Adrenal gland (tissue), 19 donors: Measurements from ENCODE around the gene FOSL2. TPM values are rescaled to one million over a fixed set of nuclear protein-coding genes. Genes with fewer than 3 reads are reported as not detected.

Experiments
- DNase-seq, 7 donors: peaks; one replicate each; pipeline ENCODE4 v3.0.0-alpha.2; 2019 to 2020
- H3K27ac ChIP-seq, 5 donors: fragments of 200-600 bp; sonication (generic) in 4 of 5; 1 replicate in 3 of 5; 2 replicates in 2 of 5; pipeline versions ENCODE4 v1.5.1 to v1.8.0; 2016 to 2020; ENCODE audit warnings: mild to moderate bottlenecking in 1 of 5
- H3K27me3 ChIP-seq: fragments of 200-600 bp; 2 replicates; pipeline ENCODE4 v1.8.0; 2021
- H3K36me3 ChIP-seq, 2 donors: fragments of 200-600 bp; replicated peaks in 1 of 2; 1 replicate in 1 of 2; 2 replicates in 1 of 2; pipeline versions ENCODE4 v1.5.1 to v1.8.0; 2018 to 2022
- H3K4me1 ChIP-seq, 2 donors: fragments of 200-600 bp; replicated peaks in 1 of 2; 1 replicate in 1 of 2; 2 replicates in 1 of 2; pipeline versions ENCODE4 v1.5.1 to v1.8.0; 2018 to 2021
- H3K4me3 ChIP-seq, 4 donors: fragments of 200-600 bp; sonication (generic) in 3 of 4; one replicate each; pipeline ENCODE4 v1.5.1; 2016 to 2018
- H3K9me3 ChIP-seq, 3 donors: fragments of 200-600 bp; sonication (generic) in 1 of 3; replicated peaks in 1 of 3; 1 replicate in 2 of 3; 2 replicates in 1 of 3; pipeline versions ENCODE4 v1.5.1 to v1.8.0; 2016 to 2021
- CTCF ChIP-seq, 6 experiments: fragments of 450-650 bp in 4 of 6; fragments of 200-600 bp in 2 of 6; sonication (generic) in 1 of 6; IDR thresholded peaks; 1 replicate in 5 of 6; 2 replicates in 1 of 6; pipeline versions ENCODE4 v1.5.1 to v1.8.0; 2016 to 2021; ENCODE audit warnings: antibody characterized with exemption in 6 of 6, mild to moderate bottlenecking in 2 of 6, moderate library complexity in 1 of 6
- POLR2A ChIP-seq, 2 donors: fragments of 450-650 bp; IDR thresholded peaks; one replicate each; pipeline ENCODE4 v1.6.1; 2017; ENCODE audit warnings: antibody characterized with exemption in 2 of 2, mild to moderate bottlenecking in 2 of 2, moderate library complexity in 1 of 2
- WGBS, 4 donors: extraction: QIAGEN DNeasy Blood & Tissue Kit in 2 of 4; methylation state at CpG; one replicate each; pipeline versions ENCODE4 v1.1.5 to v1.1.7; 2013 to 2017; 5-methylcytosine and 5-hydroxymethylcytosine counted together
- intact Hi-C, 2 donors: fragments of 100-400 bp; cut with DNase I; formaldehyde crosslinking; loops; one replicate each; pipeline versions ENCODE4 v1.14.1 to v1.15.0; 2022 to 2023
- long read RNA-seq, 10 donors: library from polyadenylated mRNA in 3 of 10; unstranded in 2 of 10; stranded (forward) in 1 of 10; transcript quantifications; one replicate each; pipeline ENCODE4 v2.0.0 and lab custom pipeline, GENCODE V29; 2021 to 2026
- polyA plus RNA-seq, 3 donors: library from polyadenylated mRNA; stranded (reverse); fragments of 200-250 nt in 2 of 3; fragments of 350-450 nt in 1 of 3; fragmentation: Illumina TruSeq in 1 of 3; extraction: RNeasy Lipid Tissue Mini Kit (QIAGEN cat#74804) in 1 of 3; gene quantifications; one replicate each; pipeline ENCODE4 v1.2.3, GENCODE V29; 2013 to 2014
- total RNA-seq, 9 donors: library from RNA; depleted of rRNA in 4 of 9; stranded (reverse); fragments of >200 nt in 4 of 9; fragments of 120-200 nt in 1 of 9; fragmentation: NEBNext Ultra II Directional in 1 of 9; extraction: Animal tissue kit (Norgen Biotek cat#: 25700) in 1 of 9; gene quantifications; one replicate each; pipeline versions ENCODE4 v1.1.0 to v1.2.4, GENCODE V29; 2013 to 2023
- donor health status: healthy with polysubstance abuse.
- donor health status: Bipolar disorder and iron deficiency.
- donor health status: DM: yes; HTN: yes; CAD: no.
- donor health status: DM: no; HTN: no; CAD: no.
- donor health status: DM: no; HTN: no; CAD: no.
- donor health status: DM: yes; HTN: yes; CAD: no.

Gene FOSL2
- total RNA-seq, result 100 to 1,000 TPM in 8 of 9 donors, 10 to 100 TPM in 1; 66.9 to 760 (median 429) TPM
- 100 to 1,000 TPM in 1 of 3 donors, 10 to 100 TPM in 2; 83.3 to 143 (median 92.8) TPM for polyA plus RNA-seq
- long read RNA-seq, donor 1, full-length matches to known transcripts, result 25 of 35 reads
- long read RNA-seq, donor 1, partial matches to known transcripts, result 10 of 35 reads
- long read RNA-seq, donor 1, other reads (novel, unspliced or antisense), result 0 of 35 reads
- long read RNA-seq, donor 2, full-length matches to known transcripts, result 44 of 76 reads
- long read RNA-seq, donor 2, partial matches to known transcripts, result 32 of 76 reads
- long read RNA-seq, donor 2, other reads (novel, unspliced or antisense), result 0 of 76 reads
- long read RNA-seq, donor 3, full-length matches to known transcripts, result 6 of 14 reads
- long read RNA-seq, donor 3, partial matches to known transcripts, result 8 of 14 reads
- long read RNA-seq, donor 3, other reads (novel, unspliced or antisense), result 0 of 14 reads
- long read RNA-seq, donor 4, full-length matches to known transcripts, result 11 of 62 reads
- long read RNA-seq, donor 4, partial matches to known transcripts, result 3 of 62 reads
- long read RNA-seq, donor 4, other reads (novel, unspliced or antisense), result 48 of 62 reads
- long read RNA-seq, donor 5, full-length matches to known transcripts, result 306 of 503 reads
- long read RNA-seq, donor 5, partial matches to known transcripts, result 16 of 503 reads
- long read RNA-seq, donor 5, other reads (novel, unspliced or antisense), result 181 of 503 reads
- long read RNA-seq, donor 6, full-length matches to known transcripts, result 5 of 58 reads
- long read RNA-seq, donor 6, partial matches to known transcripts, result 3 of 58 reads
- long read RNA-seq, donor 6, other reads (novel, unspliced or antisense), result 50 of 58 reads
- long read RNA-seq, donor 7, full-length matches to known transcripts, result 10 of 52 reads
- long read RNA-seq, donor 7, partial matches to known transcripts, result 42 of 52 reads
- long read RNA-seq, donor 7, other reads (novel, unspliced or antisense), result 0 of 52 reads
- long read RNA-seq, donor 8, full-length matches to known transcripts, result 75 of 120 reads
- long read RNA-seq, donor 8, partial matches to known transcripts, result 33 of 120 reads
- long read RNA-seq, donor 8, other reads (novel, unspliced or antisense), result 12 of 120 reads
- long read RNA-seq, donor 9, full-length matches to known transcripts, result 6 of 48 reads
- long read RNA-seq, donor 9, partial matches to known transcripts, result 42 of 48 reads
- long read RNA-seq, donor 9, other reads (novel, unspliced or antisense), result 0 of 48 reads
- long read RNA-seq, donor 10, full-length matches to known transcripts, result 6 of 6 reads
- long read RNA-seq, donor 10, partial matches to known transcripts, result 0 of 6 reads
- long read RNA-seq, donor 10, other reads (novel, unspliced or antisense), result 0 of 6 reads

- peak within 1 kb of the TSS; percentile 87 to 90 (median 89) for H3K4me3 ChIP-seq
- H3K9me3 ChIP-seq, result no peaks in the 10 kb centered on the region
- TF ChIP-seq CTCF (IDR thresholded peaks at IDR 0.05) (peak in 2 of 6 experiments; percentile 2 to 11), POLR2A (IDR thresholded peaks at IDR 0.05) (peak; percentile 98 to 100)
- intact Hi-C loops, result loop anchor here (5.0 to 10.0 kb wide), 3 partner anchors 435 to 688 kb away; partner anchors contain the start of gene MRPL33 (in 1 of the 2)
- peaks cover 12 to 18% of the 10 kb centered on the region in 2 donors for H3K4me1 ChIP-seq
- H3K36me3 ChIP-seq, result no peaks in the 10 kb centered on the region
- 0 to 1% (median 0%) methylated on average over 31 to 92 of the region's 93 CpGs for WGBS, 4 donors
- H3K27me3 ChIP-seq, result no peaks in the 10 kb centered on the region
- peak; percentile 97 to 99 (median 98) for DNase-seq
- peak within 1 kb of the TSS; percentile 94 to 100 (median 98) for H3K27ac ChIP-seq
Measured at GRCh38 chr2:28392297-28393113, at the start of gene FOSL2. Gene FOSL2, plus strand, starts transcription at chr2:28392858. Its CDS starts 863 bp downstream, at chr2:28393721.

GRCh38 chr2:28343184-28343942, 49.3 kb upstream of the FOSL2 start:
- TF ChIP-seq POLR2A (IDR thresholded peaks at IDR 0.05), result no peak
- TF ChIP-seq CTCF (IDR thresholded peaks at IDR 0.05), result no peak
- H3K27me3 ChIP-seq, result no peaks in the 10 kb centered on the region
- intact Hi-C loops, result no loop called here
- H3K27ac ChIP-seq, result peak overlapping the region in 4 of 5 donors; percentile 39 to 88 (median 67)
- H3K4me1 ChIP-seq, result peaks cover 8 to 44% of the 10 kb centered on the region in 2 donors
- no peak overlapping the region for H3K4me3 ChIP-seq
- no peaks in the 10 kb centered on the region for H3K36me3 ChIP-seq
- H3K9me3 ChIP-seq, result no peaks in the 10 kb centered on the region
- WGBS, 4 donors, result 75 to 86% (median 82%) methylated on average over 5 of the region's 5 CpGs
- no peak for DNase-seq

- Histone ChIP-seq H3K36me3 (no peaks in the 10 kb centered on the region), H3K27me3 (no peaks in the 10 kb centered on the region), H3K27ac (peak overlapping the region in 1 of 5 donors; percentile 3), H3K4me3 (no peak overlapping the region), H3K4me1 (peaks cover 8 to 37% of the 10 kb centered on the region in 2 donors), H3K9me3 (no peaks in the 10 kb centered on the region)
- TF ChIP-seq CTCF (IDR thresholded peaks at IDR 0.05) (no peak), POLR2A (IDR thresholded peaks at IDR 0.05) (no peak)
- WGBS, 4 donors, result 87 to 91% (median 89%) methylated on average over 18 to 20 of the region's 20 CpGs
- intact Hi-C loops, result no loop called here
- no peak for DNase-seq
Measured at GRCh38 chr2:28343971-28344715, 48.5 kb upstream of the FOSL2 start.
